GM19467 (cell line): ENCODE measurements around the gene GDF15.
A peak's percentile ranks its signal among the peaks of the same experiment; 100 is the strongest.

Experiments
- ATAC-seq: cut with Tn5 transposase; IDR thresholded peaks from one replicate; pipeline ENCODE4 v1.9.1; 2021; ENCODE audit warnings: mild to moderate bottlenecking, moderate library complexity; ENCODE audit not compliant: unreplicated experiment

The GDF15 gene

GRCh38 chr19:18428787-18429674, 43.1 kb downstream of the GDF15 start:
- peak; percentile 50 for ATAC-seq

GRCh38 chr19:18429717-18430416, 43.9 kb downstream of the GDF15 start:
- ATAC-seq: no peak

- no peak for ATAC-seq
These were observed 44.6 kb downstream of the GDF15 start for GRCh38 chr19:18430417-18431144.

GRCh38 chr19:18431351-18432197, 45.6 kb downstream of the GDF15 start:
- no peak for ATAC-seq

- ATAC-seq: no peak
These were observed 46.5 kb downstream of the GDF15 start for GRCh38 chr19:18432275-18433014.

- no peak for ATAC-seq
These were observed 47.2 kb downstream of the GDF15 start for GRCh38 chr19:18433015-18433691.

GRCh38 chr19:18433735-18434398, 47.9 kb downstream of the GDF15 start:
- no peak for ATAC-seq

GRCh38 chr19:18434411-18435175, 48.6 kb downstream of the GDF15 start:
- ATAC-seq: no peak

GRCh38 chr19:18435178-18435841, 49.4 kb downstream of the GDF15 start:
- ATAC-seq: no peak

GRCh38 chr19:18435842-18436670, 50.1 kb downstream of the GDF15 start:
- no peak for ATAC-seq

GRCh38 chr19:18436671-18437490, 50.9 kb downstream of the GDF15 start:
- ATAC-seq: peak; percentile 41

GRCh38 chr19:18437491-18438330, 51.8 kb downstream of the GDF15 start, which contains the start of gene ISYNA1:
ISYNA1 (minus strand) TSS chr19:18438133; CDS start chr19:18437979, 154 bp downstream.
- no peak for ATAC-seq

- ATAC-seq: no peak
These were observed 52.5 kb downstream of the GDF15 start for GRCh38 chr19:18438331-18439024.
